Epidermal melanocyte (primary cell): ENCODE results near the gene TNP2.

Experiments used
- DNase-seq: peaks from one replicate; pipeline ENCODE4 v3.0.0; 2011; ENCODE audit warnings: low spot score; ENCODE audit not compliant: insufficient read length

TNP2 gene

DNA sequence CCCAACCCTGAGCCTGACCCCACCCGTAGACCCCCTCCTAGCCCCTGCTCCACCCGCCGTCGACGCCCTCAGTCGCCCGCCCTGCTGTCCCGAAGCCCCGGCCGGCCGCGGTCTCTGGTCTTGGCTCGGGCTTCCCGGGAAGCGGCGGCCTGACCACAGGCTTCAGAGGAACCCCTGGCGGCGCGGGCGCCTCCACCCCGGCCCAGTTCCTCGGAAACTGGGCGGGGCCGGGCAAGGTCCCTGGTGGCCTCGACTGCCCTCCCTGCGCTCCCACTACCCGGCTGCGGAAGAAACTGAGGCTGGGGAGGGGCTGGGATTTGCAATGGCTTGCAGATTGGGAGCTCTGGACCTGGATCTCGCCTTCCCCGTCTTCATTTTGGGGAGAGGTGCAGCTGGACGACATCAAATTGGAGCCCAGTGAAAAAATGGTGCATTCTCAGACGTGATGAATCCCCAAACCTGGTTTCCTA, 12.4 kb downstream of the TNP2 start:
- DNase-seq, result peak; percentile 45

DNA sequence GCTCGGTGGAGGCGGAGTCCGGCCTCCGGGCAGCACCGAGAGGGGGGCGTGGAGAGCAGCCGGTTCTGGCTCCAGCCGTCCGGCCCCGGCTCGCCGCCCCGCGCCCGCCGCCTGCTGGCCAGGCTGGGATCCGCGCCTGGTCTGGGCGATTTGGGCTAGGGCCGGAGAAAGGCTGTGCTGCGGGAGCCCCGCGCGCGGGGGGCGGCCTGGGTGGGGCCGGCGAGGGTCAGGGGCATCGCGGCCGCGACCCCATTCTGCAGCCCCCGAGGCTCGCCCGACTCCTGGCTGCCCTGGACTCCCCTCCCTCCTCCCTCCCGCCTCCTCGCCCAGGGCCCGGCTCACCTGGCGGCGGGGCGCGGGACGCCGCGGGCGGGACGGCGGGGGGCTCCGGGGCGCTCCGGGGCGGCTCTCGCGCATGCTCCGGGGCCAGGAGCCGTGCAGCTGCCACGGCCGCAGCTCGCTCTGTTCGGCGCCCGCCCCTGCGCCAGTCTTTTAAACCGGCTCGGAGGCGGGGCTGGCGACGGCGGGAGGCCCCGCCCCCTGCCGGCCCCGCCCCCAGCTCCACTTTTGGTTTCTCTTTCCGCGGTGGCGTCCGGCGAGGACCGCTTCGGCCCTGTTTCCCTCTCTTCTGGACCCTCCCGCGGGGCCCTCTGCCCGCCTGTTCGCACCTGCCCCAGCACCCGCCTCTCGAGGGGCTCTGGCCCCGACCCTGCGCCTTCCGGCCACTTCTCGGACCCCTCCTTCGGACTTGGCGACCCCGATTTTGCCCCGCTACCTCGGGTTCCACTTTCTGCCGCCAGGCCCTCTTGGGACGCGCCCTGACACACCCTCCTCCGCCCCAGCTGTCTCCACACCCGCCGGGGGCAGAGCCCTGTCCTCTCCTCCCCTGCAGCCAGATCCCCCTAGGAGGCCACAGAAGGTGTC, 13.1 kb downstream of the TNP2 start, which contains the start of gene SOCS1:
TSS of gene SOCS1 (minus strand) at position 468 of the 924 bp plus-strand sequence. CDS start 726 bp downstream, outside the sequence.
- DNase-seq, result peak; percentile 90

DNA sequence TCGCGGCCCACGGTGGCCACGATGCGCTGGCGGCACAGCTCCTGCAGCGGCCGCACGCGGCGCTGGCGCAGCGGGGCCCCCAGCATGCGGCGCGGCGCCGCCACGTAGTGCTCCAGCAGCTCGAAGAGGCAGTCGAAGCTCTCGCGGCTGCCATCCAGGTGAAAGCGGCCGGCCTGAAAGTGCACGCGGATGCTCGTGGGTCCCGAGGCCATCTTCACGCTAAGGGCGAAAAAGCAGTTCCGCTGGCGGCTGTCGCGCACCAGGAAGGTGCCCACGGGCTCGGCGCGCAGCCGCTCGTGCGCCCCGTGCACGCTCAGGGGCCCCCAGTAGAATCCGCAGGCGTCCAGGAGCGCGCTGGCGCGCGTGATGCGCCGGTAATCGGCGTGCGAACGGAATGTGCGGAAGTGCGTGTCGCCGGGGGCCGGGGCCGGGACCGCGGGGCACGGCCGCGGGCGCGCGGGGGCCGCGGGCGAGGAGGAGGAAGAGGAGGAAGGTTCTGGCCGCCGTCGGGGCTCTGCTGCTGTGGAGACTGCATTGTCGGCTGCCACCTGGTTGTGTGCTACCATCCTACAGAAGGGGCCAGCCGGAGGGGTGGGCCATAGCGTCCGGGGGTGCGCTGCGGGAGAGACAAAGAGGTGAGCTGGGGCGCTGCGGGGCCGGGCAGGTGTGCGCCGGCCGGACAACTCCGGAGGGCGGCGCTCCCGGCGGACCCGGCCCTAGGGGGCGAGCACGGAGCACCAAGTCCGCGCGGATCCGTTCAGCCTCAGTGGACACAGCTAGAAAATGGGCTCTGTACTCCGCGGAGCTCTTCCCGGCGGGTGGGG, 14.0 kb downstream of the TNP2 start:
- no peak for DNase-seq

DNA sequence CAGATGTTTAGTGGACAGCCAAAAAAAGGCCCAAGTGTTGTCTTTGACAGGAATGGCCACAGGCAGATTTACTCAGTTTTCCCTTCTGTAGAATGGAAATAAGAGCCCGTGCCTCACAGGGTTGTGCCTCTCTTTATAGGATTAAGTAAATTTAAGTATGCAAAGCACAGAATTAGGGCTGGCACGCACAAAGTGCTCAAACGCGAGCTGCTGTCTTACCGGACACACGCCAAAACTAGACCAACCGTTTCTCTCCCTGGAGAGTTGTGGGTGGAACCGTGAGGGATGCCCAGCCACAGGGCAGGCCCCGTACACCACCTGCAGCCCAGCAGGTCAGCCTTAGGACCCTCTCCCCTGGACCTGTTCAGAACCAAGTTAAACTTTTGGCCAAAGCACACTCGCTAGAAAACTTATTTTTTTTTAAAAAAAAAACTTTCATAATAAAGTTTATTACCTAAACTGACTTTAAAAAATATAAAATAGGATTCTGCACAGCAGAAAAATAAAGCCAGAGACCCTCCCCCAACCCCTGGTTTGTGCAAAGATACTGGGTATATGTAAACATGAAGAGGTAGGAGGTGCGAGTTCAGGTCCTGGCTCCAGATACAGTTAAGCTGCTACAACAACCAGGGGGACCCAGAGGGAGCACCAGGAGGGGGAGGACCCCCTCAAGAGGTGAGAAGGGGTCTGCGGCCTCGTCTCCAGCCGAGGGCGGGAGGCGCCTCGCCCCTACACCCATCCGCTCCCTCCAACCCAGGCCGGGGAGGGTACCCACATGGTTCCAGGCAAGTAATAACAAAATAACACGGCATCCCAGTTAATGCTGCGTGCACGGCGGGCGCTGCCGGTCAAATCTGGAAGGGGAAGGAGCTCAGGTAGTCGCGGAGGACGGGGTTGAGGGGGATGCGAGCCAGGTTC, 14.9 kb downstream of the TNP2 start:
- DNase-seq, result no peak

DNA sequence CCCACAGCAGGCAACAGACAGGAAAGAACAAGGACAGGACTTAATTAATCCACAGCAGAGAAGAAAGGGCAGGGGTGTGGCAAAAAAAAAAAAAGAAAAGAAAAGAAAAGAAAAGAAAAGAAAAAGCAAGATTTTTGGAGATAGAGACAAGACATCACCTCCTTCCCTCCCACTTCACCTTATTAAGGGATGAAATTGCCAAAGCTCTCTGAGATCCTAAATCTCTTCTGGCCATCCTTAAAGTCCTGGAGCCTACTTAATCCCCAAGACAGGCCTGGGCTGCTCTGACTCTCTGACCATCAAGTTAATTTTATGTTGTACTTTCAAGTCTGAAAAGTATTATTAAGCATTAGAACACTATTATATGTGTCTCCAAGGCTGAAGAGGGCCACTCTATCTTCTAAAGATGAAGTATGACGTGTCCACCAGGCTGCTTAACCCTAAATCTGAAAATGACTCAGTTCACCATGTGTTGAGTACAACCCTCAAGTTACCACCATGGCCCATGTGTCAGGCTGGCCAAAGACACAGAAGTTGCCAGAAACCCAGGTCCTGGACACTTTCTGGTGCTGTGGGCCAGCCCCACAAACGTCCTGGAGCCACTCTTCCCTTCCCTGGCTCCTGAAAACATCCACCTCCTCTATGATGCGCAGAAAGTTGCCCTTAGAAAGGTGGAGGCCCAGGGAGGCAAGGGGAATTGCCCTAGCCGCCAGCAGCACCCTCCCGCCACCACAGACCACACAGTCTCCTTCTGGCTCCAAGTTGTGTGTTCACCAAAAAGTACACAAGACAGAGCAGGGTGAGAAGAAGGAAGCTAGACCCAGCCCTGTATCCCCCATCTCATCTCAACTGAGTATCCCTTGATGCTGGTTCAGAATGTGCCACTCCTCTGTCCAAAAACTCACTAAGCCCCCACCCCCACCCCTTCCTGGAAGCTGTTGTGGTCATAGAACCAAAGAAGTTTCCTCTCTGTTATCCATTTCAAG, 15.8 kb downstream of the TNP2 start:
- DNase-seq, result no peak

DNA sequence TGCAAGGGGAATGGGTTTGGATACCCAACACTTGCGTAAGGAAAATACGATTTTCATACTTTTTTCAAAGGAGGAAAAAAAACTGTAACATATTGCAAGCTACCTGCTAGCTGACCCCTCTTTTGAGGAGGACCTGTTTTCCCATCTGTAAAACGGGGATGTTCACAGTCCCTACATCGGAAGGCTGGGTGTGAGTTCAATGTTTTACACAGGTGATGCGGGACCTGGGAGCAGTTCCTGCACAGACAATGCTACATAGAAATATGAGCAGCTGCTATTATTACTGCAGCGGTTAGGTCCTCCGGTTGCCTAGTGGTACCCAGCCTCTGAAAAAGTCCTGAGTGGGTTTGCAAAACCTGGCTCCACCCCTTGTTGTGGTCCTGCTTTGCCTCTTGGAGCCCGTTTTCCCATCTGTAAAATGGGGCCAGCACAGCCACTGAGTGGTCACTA, 16.6 kb downstream of the TNP2 start:
- no peak for DNase-seq

DNA sequence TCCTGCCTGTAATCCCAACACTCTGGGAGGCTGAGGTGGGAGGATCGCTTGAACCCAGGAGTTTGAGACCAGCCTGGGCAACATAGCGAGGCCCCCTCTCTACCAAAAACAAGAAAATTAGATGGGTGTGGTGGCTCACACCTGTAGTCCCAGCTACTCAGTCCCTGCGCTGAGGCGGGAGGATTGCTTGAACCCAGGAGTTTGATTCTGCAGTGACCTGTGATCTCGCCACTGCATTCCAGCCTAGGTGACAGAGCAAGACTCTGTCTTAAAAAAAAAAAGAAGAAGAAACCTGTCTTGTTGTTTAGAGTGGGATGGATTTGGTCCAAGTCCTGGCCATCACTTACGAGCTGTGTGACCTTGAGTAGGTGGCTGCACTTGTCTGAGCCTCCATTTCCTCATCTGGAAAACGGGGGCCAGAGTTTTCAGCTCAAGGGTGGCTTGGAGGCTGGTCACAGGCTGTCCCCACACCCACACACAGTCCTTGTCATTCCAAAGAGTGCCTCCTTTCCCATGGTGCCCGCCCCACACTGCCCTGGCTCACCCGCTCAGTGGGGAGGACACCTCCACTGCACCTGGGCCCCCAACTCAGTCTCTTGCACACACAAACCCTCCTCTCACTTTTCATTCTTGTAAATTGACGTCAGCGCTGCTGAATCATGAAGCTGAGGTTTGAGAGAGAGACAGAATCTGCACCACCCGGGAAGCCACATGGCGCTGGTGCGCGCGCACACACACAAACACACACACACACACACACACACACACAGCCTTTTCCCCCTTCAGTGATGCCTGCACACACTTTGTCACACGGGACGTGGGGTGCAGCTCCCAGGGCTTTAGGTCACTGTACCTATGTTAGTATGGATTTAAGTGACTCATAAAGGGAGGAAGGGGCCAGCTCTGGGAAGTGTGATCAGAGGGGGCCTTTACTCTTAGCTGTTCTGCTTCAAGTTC, 17.3 kb downstream of the TNP2 start:
- DNase-seq, result no peak

DNA sequence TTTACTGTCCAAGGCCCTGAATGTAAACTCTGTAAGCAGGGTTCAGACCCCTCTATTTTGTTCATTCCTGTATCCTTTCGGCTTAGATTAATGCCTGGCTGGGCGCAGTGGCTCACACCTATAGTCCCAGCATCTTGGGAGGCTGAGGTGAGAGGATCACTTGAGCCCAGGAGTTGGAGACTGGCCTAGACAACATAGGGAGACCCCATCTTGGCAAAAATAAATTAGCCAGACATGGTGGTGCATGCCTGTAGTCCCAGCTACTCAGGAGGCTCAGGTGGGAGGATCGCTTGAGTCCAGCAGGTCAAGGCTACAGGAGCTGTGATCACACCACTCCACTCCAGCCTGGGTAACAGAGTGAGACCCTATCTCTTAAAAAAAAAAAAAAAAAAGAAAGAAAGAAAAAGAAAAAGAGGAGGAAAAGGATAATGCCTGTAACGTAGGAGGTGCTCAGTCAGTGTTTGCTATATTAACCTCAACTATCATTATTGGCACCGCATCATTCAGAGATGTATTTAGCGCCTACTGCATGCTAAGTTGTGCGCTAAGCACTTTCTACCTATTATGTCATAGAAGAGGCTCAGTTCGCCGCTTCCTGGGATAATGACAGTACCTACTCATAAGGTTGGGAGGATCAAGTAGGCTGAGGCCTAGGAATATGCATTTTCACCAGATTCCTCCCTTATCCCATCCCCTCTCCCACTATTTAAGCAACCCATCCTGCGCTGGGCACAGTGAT, 18.2 kb downstream of the TNP2 start:
- DNase-seq, result no peak

DNA sequence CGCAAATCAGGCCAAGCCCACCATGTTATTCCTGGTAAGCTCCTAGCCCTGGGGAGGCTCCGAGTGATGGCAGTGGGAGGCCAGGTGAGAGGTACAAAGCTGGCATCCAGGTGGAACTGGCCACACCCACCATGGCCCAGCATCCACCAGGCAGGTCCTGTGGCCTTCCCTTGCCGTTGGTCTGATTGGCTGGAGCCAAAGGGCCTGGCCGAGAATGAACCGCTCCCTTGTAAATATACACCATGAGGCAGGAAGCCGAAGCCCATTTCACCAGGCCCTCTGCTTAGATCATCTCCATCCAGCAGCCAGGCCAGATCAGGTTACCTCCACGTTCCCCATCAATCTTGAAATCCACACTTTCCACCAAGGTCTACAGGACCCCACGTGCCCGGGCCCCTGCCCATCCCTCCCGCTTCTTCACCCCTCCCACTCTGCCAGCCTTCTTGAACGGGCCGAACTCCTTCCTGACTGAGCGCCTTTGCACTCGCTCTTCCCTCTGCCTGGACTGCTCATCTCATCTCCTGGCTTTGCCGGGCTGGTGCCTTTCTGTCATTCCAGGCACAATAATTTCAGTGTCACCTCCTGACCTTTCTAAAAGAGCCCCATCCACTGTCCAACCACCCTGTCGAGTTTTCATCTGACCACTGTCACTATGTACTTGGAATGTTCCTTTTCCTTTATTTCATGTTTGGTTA, 18.9 kb downstream of the TNP2 start:
- DNase-seq, result no peak

DNA sequence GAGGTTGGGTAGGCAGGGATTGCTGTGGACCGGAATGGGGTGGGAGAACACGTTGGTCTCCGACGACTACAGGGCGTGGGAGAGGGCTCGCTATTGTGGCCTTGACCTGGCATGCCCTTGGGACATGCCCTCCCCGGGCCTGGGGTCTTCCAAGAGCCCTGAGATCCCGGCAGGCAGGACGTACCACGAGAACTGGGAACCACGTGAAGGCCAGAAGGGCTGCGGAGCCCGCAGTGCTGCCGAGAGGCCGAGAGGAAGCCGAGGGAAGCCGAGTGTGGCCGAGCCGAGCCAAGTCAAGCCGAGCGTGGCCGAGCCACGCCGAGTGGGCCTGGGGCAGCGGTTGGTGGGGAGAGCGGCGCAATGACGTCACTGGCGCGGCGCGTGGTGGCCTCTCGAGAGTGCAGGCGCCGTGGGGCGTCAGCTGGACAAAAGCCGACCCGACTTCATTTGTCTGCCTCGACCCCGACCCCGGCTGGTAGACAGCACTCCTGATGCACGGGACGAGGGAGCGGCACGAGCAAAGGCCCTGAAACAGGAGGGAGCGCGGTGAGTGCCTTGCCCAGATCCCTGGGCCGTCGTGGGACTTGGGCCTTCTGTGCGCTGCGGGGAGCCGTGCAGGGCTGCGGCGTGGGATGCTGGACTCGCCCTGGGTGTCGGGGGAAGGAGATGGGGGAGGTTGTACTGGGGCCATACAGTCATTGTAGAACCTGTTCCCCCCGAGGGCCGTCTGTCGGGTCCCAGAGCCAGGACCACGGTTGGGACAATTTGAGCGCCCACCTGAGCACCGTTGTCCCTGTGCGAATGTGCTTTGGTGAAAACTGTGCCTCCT, 19.7 kb downstream of the TNP2 start:
- DNase-seq, result no peak

DNA sequence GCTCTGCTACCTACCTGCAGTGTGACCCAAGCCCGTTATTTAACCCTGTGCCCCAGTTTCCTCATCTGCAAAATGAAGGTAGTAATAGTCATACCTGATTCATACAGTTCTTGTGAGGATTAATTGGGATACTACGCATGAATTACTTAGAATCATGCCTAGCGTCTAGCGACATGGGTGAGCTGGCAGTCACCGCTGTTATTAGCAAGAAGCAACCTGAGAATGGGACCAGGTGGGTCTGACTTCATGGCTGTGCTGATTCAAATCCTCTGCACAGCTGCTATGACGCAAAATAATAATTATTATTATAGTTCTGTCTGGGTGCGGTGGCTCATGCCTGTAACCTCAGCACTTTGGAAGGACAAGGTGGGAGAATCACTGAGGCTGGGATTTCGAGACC, 21.0 kb downstream of the TNP2 start:
- DNase-seq, result no peak

DNA sequence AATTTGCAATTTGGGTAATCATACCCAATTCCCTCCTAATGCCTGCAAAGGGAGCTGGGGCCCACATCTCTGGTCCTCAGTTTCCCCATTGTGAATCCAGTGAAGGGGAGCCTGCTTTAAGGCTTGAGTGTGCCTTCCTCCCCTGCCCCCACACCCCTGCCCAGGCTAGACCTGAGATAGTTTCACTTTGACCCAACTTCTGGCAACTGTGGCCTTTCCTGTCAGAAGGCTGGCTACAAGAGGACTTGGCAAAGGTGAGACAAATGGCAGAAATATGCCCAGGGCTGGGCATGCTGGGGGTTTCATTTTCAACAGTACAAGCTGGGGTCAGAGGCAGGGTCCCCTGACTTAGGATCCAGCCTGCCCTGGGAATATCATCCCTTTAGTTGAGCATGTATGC, 23.1 kb downstream of the TNP2 start:
- no peak for DNase-seq

DNA sequence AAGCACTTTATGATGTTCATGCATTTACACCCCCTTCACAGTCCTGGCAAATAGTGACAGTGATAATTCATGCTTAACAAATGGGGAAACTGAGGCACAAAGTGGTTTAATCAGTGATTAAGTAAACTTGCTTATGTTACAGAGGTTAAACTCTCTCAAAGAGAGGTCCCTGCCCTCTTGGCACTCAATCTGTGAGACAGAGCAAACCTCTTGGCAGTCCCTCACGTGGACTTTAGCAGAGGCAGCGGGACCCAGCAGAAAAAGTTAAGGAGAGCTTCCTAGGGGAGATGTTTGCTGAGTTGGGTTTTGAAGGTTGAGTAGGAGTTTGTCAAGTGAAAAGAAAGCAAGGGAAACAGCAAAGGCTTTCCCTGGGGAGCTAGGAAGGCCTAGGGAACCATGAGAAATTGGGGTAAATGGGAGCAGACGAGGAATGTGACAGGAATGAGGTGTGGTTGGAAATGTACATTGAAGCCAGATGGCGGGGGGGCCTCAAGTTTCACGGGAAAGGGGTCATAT, 23.8 kb downstream of the TNP2 start:
- no peak for DNase-seq

DNA sequence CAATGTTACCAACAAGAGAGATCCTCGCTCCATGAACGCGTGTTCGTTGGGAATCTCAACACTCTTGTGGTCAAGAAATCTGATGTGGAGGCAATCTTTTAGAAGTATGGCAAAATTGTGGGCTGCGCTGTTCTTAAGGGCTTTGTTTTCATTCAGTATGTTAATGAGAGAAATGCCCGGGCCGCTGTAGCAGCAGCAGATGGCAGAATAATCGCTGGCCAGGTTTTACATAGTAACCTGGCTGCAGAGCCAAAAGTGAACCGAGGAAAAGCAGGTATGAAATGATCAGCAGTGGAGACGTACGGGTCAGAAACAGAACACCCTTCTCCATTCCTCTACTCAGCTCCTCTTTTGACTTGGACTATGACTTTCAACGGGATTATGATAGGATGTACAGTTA, 26.5 kb downstream of the TNP2 start:
- DNase-seq, result no peak

DNA sequence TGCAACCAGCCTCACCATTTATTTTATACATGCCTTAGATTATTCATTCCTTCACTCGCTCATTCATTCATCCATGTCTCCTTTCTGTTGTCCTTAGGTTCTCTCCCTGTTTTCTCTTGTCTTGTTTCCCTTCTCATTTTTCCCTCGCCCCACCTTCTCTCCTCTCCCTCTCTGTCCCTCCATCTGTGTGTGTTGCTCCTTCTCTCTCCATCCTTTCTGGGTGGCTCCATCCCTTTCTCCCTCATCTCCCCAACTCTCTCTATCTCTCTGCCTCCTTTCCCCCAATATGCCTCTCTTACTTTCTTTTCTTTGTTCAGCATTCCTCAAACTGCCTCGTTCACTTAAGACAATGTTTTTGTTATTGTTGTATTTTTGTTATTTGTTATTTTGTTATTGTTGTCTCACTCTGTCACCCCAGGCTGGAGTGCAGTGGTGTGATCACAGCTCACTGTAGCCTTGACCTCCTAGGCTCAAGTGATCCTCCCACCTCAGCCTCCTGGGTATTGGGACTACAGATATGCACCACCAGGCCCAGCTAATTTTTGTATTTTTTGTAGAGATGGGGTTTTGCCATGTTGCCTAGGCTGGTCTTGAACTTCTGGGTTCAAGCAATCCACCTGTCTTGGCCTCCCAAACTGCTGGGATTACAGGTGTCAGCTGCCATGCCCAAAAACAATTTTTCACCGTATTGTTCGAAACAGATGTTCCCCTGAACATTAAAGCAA, 27.5 kb downstream of the TNP2 start:
- DNase-seq, result no peak
